Stimulated activated CD8-positive, alpha-beta memory T cell treated with anti-CD3 and anti-CD28 coated beads, Interleukin-15, amount 100 ng/mL, for 1 hour (primary cell): ENCODE measurements around the gene FUT3.
"Not testable (repeated sequence)": the region's sequence is repeated elsewhere in the genome, so short reads cannot be mapped to it uniquely, and the experiment has no call there.

ENCODE experiments used
- DNase-seq: peaks from one replicate; pipeline ENCODE4 v3.0.0-alpha.2; 2020; ENCODE audit warnings: low read depth

The FUT3 gene

GRCh38 chr19:5851302-5851701 is at the start of gene FUT3:
TSS of gene FUT3 (minus strand) at chr19:5851449.
- DNase-seq = no peak

GRCh38 chr19:5900976-5901375 is 49.7 kb upstream of the FUT3 start:
- no peak for DNase-seq

GRCh38 chr19:5899728-5900526 is 48.7 kb upstream of the FUT3 start:
- no peak for DNase-seq

GRCh38 chr19:5897189-5897969 is 46.1 kb upstream of the FUT3 start:
- DNase-seq = no peak

- no peak for DNase-seq
These were observed 45.3 kb upstream of the FUT3 start for GRCh38 chr19:5896365-5897076.

GRCh38 chr19:5895890-5896289 is 44.6 kb upstream of the FUT3 start:
- DNase-seq = no peak

GRCh38 chr19:5895409-5895808 is 44.2 kb upstream of the FUT3 start:
- no peak for DNase-seq

GRCh38 chr19:5894704-5895349 is 43.6 kb upstream of the FUT3 start:
- DNase-seq = no peak

GRCh38 chr19:5893907-5894703 is 42.9 kb upstream of the FUT3 start:
- no peak for DNase-seq

- no peak for DNase-seq
These were observed 42.2 kb upstream of the FUT3 start for GRCh38 chr19:5893296-5893903.

GRCh38 chr19:5892772-5893275 is 41.6 kb upstream of the FUT3 start:
- DNase-seq = no peak

- DNase-seq = no peak
These were observed 40.9 kb upstream of the FUT3 start for GRCh38 chr19:5891938-5892771.

GRCh38 chr19:5891572-5891937 is 40.3 kb upstream of the FUT3 start:
- DNase-seq = no peak

- DNase-seq = no peak
These were observed 38.9 kb upstream of the FUT3 start for GRCh38 chr19:5890099-5890498.

- no peak for DNase-seq
These were observed 38.2 kb upstream of the FUT3 start for GRCh38 chr19:5889288-5889971.

GRCh38 chr19:5884065-5884811 is 33.0 kb upstream of the FUT3 start:
- not testable (repeated sequence) for DNase-seq

GRCh38 chr19:5883157-5883873 is 32.1 kb upstream of the FUT3 start:
- DNase-seq = not testable (repeated sequence)

- no peak for DNase-seq
These were observed 31.2 kb upstream of the FUT3 start for GRCh38 chr19:5882421-5882968.
